OCI-LY1 (cell line): ENCODE data around the gene LRG1.
A peak's percentile ranks its signal among the peaks of the same experiment; 100 is the strongest.

Experiments used
- H2AFZ ChIP-seq: fragments of 200-600 bp; sonication (generic), shearing (Covaris generic); 2 replicates; pipeline ENCODE4 v1.6.0; 2014; ENCODE audit warnings: antibody characterized with exemption, mild to moderate bottlenecking, low read length
- H3F3A ChIP-seq: fragments of 200-600 bp; sonication (generic), shearing (Covaris generic); 2 replicates; pipeline ENCODE4 v1.6.0; 2014; ENCODE audit warnings: mild to moderate bottlenecking, antibody characterized with exemption, low read length, moderate library complexity; ENCODE audit not compliant: insufficient read depth
- H3K27ac ChIP-seq: fragments of 200-600 bp; sonication (generic); 2 replicates; pipeline ENCODE4 v1.5.1; 2014; ENCODE audit warnings: low read length, mixed run types, mild to moderate bottlenecking, low read depth; ENCODE audit not compliant: poor library complexity, severe bottlenecking
- H3K27me3 ChIP-seq: fragments of 200-600 bp; sonication (generic); 2 replicates; pipeline ENCODE4 v1.6.0; 2014; ENCODE audit warnings: antibody characterized with exemption, mild to moderate bottlenecking, low read length, moderate library complexity; ENCODE audit not compliant: insufficient read depth
- H3K36me3 ChIP-seq: fragments of 200-600 bp; sonication (generic); 2 replicates; pipeline ENCODE4 v1.6.1; 2014; ENCODE audit warnings: mild to moderate bottlenecking, antibody characterized with exemption, low read length, moderate library complexity, mixed read lengths; ENCODE audit not compliant: insufficient read depth
- H3K4me1 ChIP-seq: fragments of 200-600 bp; sonication (generic); 2 replicates; pipeline ENCODE4 v1.5.1; 2014; ENCODE audit warnings: mild to moderate bottlenecking, low read length, moderate library complexity; ENCODE audit not compliant: insufficient read depth, severe bottlenecking
- H3K4me2 ChIP-seq: fragments of 200-600 bp; sonication (generic), shearing (Covaris generic); 2 replicates; pipeline ENCODE4 v1.6.1; 2014; ENCODE audit warnings: low read length
- H3K4me3 ChIP-seq: fragments of 200-600 bp; sonication (generic); 2 replicates; pipeline ENCODE4 v1.5.1; 2014; ENCODE audit warnings: low read length, low read depth, mild to moderate bottlenecking, mixed read lengths; ENCODE audit not compliant: poor library complexity, severe bottlenecking
- H3K79me2 ChIP-seq: fragments of 200-600 bp; shearing (Covaris generic); 2 replicates; pipeline ENCODE4 v1.6.1; 2016; ENCODE audit warnings: mixed run types, low read length, mixed read lengths; ENCODE audit not compliant: insufficient read depth
- H3K9ac ChIP-seq: fragments of 200-600 bp; sonication (generic), shearing (Covaris generic); 2 replicates; pipeline ENCODE4 v1.6.1; 2014; ENCODE audit warnings: mild to moderate bottlenecking, low read length, mixed read lengths
- H3K9me2 ChIP-seq: fragments of 200-600 bp; sonication (generic), shearing (Covaris generic); 2 replicates; pipeline ENCODE4 v1.6.1; 2014; ENCODE audit warnings: low read depth, mild to moderate bottlenecking, low read length, mixed read lengths
- H3K9me3 ChIP-seq: fragments of 200-600 bp; shearing (Covaris generic); 2 replicates; pipeline ENCODE4 v1.6.1; 2014; ENCODE audit warnings: low read length, mixed read lengths
- H4K20me1 ChIP-seq: fragments of 200-600 bp; sonication (generic), shearing (Covaris generic); 2 replicates; pipeline ENCODE4 v1.6.0; 2016; ENCODE audit warnings: mild to moderate bottlenecking, low read length; ENCODE audit not compliant: insufficient read depth
- CTCF ChIP-seq: fragments of 200-600 bp; sonication (generic), shearing (Covaris generic); IDR thresholded peaks from 2 replicates; pipeline ENCODE4 v1.5.1; 2017; ENCODE audit warnings: mild to moderate bottlenecking, antibody characterized with exemption, low read length, moderate library complexity, mixed read lengths
- EZH2 ChIP-seq: fragments of 200-600 bp; sonication (generic), shearing (Covaris generic); IDR thresholded peaks from 2 replicates; pipeline ENCODE4 v1.8.0; 2017; ENCODE audit warnings: borderline replicate concordance, mixed run types, mild to moderate bottlenecking, antibody characterized with exemption, low read length, moderate library complexity, mixed read lengths

The LRG1 gene

GRCh38 chr19:4584670-4585460 lies 45.0 kb upstream of the LRG1 start:
- Histone ChIP-seq H3K4me2 (peak overlapping the region; percentile 55), H3K9me3 (no peaks in the 10 kb centered on the region), H4K20me1 (no peaks in the 10 kb centered on the region), H3K9me2 (no peaks in the 10 kb centered on the region), H3K79me2 (no peaks in the 10 kb centered on the region), H3K36me3 (no peaks in the 10 kb centered on the region), H3K9ac (no peak overlapping the region), H3K27me3 (no peaks in the 10 kb centered on the region; the same call in 1 of the 2 replicates), H3K4me3 (peak overlapping the region; percentile 44), H3K27ac (no peak overlapping the region), H3F3A (no peaks in the 10 kb centered on the region), H3K4me1 (peaks cover 7% of the 10 kb centered on the region), H2AFZ (no peak overlapping the region)
- TF ChIP-seq EZH2 (no peak), CTCF (no peak)

GRCh38 chr19:4583961-4584669 lies 44.3 kb upstream of the LRG1 start:
- Histone ChIP-seq H3K27ac (no peak overlapping the region), H4K20me1 (no peaks in the 10 kb centered on the region), H3K9me3 (no peaks in the 10 kb centered on the region), H3K4me1 (peaks cover 7% of the 10 kb centered on the region), H3K4me3 (peak overlapping the region; percentile 44), H3K79me2 (no peaks in the 10 kb centered on the region), H3K36me3 (no peaks in the 10 kb centered on the region), H3K9ac (no peak overlapping the region), H3F3A (no peaks in the 10 kb centered on the region), H3K9me2 (no peaks in the 10 kb centered on the region), H3K4me2 (peak overlapping the region; percentile 55), H3K27me3 (no peaks in the 10 kb centered on the region; the same call in 1 of the 2 replicates), H2AFZ (no peak overlapping the region)
- TF ChIP-seq EZH2 (no peak), CTCF (no peak)

GRCh38 chr19:4582980-4583842 lies 43.4 kb upstream of the LRG1 start:
- no peaks in the 10 kb centered on the region; the same call in 1 of the 2 replicates for H3K27me3 ChIP-seq
- no peak overlapping the region for H3K4me2 ChIP-seq
- H3K36me3 ChIP-seq, result no peaks in the 10 kb centered on the region
- no peaks in the 10 kb centered on the region for H4K20me1 ChIP-seq
- no peaks in the 10 kb centered on the region for H3K79me2 ChIP-seq
- H3K9ac ChIP-seq, result no peak overlapping the region
- no peaks in the 10 kb centered on the region for H3K9me2 ChIP-seq
- no peaks in the 10 kb centered on the region; the same call in 1 of the 2 replicates for H3F3A ChIP-seq
- TF ChIP-seq EZH2, result no peak
- no peak for TF ChIP-seq CTCF
- H3K9me3 ChIP-seq, result no peaks in the 10 kb centered on the region
- H2AFZ ChIP-seq, result no peak overlapping the region
- no peak overlapping the region for H3K27ac ChIP-seq
- H3K4me3 ChIP-seq, result no peak overlapping the region
- peaks cover 7% of the 10 kb centered on the region for H3K4me1 ChIP-seq
